Stimulated activated CD8-positive, alpha-beta memory T cell treated with anti-CD3 and anti-CD28 coated beads, Interleukin-12 subunit alpha, Interleukin-12 subunit beta, amount 100 ng/mL, for 24 hours (primary cell): ENCODE measurements around the gene SLC26A3.
"Not testable (repeated sequence)": the region's sequence is repeated elsewhere in the genome, so short reads cannot be mapped to it uniquely, and the experiment has no call there.

Experiments
- DNase-seq: peaks from one replicate; pipeline ENCODE4 v3.0.0-alpha.2; 2020; ENCODE audit errors: extremely low read depth

Gene SLC26A3

DNA sequence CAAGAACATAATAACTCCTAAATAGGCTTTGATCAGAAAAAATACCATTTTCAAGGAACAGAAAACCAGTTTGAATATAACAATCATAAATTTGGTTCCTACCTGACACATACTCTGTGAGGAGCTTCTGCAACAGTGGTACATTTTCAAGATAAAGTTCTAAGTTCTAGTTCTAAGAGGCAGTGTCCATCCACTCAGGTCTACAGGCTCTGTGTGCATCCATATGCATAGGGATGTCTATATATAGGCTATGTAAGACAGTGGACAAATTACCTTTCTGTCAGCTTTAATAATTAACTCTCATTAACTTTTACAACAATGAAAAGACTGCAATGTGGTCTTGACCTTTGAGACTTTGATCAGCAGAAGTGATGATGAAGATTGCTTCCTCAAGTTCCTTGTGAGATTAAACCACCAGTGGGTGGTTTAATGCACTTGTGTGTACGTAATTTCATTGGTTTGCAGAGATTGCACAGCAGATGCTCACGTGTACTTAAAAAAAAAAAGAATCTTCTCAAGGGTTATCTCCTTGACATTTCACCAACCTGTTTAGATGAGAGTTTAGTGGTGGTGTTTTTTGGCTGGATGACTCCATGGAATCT is at the start of gene SLC26A3:
SLC26A3 (minus strand) TSS at position 215 of the 602 bp plus-strand sequence. CDS start 8,714 bp downstream, outside the sequence.
- DNase-seq = no peak

DNA sequence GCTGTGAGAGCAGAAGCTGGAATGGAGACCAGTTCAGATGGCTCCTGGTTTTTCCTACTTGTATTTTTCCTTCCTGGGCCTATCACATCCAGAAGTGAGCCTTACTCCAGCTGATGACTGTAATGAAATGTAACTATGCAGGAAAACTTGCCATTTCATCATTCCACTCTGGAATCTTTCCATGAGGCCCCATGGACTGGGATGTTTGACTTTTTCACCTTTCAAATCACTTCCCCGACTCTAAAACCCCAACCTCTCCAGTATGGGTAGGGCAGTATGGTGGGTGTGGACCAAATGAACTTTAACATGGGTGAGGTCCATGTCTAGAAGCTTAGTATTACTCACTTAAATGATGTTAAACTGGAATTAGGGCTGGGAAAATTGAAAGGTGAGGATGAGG is 47.6 kb upstream of the SLC26A3 start:
- DNase-seq = no peak

DNA sequence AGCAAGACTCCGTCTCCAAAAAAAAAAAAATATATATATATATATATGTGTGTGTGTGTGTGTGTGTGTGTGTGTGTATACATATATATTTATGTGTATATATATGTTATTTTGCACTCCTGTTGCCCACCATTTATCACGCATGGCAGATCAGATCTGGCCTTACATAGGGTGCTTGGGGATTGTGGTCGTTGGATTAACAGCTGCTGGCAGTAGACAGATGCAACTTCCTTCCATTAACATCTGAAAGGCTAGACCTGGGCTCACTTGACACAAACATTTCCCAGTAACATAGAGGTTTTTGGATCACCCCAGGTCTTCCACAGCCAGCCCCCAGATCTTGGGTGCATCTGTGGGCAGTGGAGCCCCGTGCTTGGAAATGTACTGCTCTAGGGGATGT is 47.2 kb upstream of the SLC26A3 start:
- no peak for DNase-seq

DNA sequence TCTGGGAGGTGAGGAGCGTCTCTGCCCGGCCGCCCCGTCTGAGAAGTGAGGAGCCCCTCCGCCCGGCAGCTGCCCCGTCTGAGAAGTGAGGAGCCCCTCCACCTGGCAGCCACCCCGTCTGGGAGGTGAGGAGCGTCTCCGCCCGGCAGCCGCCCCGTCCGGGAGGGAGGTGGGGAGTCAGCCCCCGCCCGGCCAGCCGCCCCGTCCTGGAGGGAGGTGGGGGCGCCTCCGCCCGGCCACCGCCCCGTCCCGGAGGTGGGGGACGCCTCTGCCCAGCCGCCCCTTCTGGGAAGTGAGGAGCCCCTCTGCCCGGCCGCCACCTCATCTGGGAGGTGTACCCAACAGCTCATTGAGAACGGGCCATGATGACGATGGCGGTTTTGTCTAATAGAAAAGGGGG is 45.2 kb upstream of the SLC26A3 start:
- not testable (repeated sequence) for DNase-seq

DNA sequence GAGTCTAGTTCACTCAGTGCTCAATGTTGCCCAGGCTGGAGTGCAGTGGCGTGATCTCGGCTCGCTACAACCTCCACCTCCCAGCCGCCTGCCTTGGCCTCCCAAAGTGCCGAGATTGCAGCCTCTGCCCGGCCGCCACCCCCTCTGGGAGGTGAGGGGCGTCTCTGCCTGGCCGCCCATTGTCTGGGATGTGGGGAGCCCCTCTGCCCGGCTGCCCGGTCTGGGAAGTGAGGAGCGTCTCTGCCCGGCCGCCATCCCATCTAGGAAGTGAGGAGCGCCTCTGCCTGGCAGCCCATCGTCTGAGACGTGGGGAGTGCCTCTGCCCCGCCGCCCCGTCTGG is 44.8 kb upstream of the SLC26A3 start:
- not testable (repeated sequence) for DNase-seq

DNA sequence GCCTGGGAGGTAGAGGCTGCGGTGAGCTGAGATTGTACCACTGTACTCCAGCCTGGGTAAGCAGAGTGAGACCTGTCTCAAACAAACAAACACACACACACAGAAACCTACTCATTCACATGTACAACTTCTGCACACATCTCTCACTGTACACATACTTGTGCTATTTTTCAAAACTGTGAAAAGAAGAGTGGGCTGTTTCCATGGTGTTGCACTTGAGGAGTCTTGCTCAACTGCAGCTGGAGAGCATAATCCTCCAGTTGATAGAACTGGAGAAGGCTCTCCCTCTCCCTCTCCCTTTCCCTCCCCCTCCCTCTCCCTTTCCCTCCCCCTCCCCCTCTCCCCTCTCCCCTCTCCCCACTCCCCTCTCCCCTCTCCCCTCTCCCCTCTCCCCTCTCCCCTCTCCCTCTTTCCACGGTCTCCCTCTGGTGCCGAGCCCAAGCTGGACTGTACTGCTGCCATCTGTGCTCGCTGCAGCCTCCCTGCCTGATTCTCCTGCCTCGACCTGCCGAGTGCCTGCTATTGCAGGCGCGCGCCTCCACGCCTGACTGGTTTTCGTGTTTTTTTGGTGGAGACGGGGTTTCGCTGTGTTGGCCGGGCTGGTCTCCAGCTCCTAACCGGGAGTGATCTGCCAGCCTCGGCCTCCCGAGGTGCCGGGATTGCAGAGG is 44.3 kb upstream of the SLC26A3 start:
- no peak for DNase-seq

DNA sequence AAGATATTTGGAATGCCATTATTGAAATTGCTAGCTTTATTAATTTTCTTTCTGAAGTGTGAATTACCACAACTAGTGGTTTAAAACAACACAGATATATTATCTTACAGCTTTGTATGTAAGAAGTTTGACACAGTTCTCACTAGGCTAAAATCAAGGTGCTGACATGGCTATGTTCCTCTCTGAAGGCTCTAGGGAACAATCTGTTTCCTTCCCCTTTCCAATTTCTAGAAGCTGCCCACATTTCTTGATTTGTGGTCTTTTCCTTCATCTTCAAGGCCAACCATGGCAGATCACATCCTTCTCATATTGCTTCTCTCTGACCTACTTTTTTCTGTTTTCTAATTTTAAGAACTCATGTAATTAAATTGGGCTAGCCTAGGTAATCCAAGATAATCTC is 43.3 kb upstream of the SLC26A3 start:
- no peak for DNase-seq

DNA sequence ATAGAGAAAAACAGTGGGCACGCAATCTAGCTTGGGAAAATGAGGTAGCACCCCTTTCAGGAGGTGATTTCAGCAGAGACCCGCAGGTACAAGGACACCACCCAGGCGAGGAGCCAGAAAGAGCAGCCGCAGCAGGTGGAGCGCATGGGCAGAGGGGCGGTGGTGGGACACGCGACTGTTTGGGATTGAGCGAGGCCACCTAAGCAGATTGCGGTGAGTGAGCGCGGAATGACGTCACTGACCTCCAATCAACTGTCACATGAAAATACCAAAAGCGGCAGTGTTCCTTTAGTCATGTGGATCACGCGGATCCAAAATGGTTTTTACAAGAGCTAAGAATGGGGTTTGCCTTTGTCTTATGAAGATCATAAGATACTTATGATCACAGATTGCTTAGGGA is 40.2 kb upstream of the SLC26A3 start:
- no peak for DNase-seq

DNA sequence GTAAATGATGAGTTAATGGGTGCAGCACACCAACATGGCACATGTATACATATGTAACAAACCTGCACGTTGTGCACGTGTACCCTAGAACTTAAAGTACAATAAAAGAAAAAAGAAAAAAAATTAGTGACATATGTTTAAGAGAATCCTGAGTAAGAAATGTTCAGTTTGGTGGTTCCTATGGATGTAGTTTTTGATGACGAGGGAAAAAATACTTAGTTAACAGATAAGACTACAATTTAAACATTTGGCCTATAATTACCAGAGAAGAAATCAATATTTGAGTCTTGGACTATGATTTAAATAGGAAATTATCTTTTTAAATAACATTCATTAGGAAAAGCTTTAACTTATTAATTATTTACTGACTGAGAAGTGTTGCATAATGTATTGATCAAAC is 39.2 kb upstream of the SLC26A3 start:
- DNase-seq = no peak

DNA sequence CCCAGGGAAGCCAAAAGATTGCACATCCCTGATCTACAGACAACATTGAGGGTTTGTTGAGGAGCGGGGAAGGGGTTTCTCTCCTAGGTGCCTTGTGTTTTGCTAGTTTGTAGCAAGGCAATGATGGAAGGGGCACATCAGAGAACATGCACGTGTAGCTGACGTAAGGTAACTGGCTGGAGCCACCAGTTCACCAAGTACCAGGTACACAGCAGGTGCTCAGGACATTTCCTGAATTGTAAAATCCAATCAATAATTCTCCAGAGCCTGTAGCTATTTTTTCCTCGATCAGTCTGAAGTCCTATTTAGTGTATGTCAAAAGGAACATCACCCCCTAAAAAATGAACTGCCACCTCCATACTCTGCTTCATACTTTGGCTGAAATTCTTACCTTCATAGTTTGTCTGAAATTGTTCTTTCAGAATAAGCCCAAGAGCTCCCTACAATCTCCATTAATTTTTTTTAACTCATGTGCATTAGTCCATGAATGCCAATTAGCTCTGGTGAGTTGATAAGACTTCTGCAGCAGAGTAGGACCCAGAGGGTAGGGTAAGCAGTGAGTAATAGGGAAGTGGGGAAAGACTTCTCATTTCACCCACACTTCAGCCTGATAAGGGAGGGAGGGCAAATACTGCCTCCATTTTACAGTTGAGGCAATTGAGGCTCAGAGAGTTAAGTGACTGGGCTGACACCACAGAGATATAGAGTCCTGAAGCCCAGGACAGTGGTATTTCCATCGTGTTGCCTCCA is 36.0 kb upstream of the SLC26A3 start:
- DNase-seq = no peak

DNA sequence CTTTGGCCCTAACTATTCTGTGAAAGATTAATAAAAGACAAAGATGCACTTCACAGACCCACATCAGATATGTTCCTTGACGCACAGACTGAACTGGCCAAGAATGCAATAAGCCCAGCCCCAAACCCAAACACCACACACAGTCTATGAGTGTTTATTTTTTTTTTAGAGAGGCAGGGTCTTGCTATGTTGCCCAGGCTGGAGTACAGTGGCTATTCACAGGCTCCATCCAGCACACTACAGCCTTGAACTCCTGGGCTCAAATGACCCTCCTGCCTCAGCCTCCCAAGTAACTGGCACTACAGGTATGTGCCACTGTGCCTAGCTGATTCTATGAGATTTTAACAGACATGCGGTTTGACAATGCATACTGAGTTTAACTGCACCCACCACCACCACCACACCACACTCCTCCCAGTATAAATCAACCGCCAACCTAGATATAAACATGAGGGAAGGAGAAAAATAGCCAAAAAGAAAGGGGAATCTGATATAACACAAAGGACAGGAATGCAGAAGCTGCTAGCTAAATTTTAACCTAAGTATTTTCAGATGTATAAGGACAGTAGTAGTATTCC is 35.1 kb upstream of the SLC26A3 start:
- no peak for DNase-seq

DNA sequence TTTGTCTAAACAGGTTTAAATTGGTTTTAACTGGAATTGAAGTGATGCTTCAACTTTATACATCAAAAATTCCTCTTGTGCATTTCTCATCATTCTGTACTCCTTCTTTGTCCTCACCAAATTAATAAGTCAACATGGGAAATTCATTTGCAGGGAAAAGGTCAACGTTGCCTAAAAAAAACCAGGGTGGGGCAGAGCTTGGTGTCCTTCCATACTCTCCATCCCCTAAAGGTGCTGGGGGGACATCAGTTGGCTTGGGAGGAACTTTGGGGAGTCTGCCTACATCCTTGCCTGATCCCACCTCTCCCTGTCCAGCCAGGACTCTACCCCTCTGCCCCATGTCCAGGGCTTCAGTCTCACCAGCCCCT is 34.1 kb upstream of the SLC26A3 start:
- no peak for DNase-seq

DNA sequence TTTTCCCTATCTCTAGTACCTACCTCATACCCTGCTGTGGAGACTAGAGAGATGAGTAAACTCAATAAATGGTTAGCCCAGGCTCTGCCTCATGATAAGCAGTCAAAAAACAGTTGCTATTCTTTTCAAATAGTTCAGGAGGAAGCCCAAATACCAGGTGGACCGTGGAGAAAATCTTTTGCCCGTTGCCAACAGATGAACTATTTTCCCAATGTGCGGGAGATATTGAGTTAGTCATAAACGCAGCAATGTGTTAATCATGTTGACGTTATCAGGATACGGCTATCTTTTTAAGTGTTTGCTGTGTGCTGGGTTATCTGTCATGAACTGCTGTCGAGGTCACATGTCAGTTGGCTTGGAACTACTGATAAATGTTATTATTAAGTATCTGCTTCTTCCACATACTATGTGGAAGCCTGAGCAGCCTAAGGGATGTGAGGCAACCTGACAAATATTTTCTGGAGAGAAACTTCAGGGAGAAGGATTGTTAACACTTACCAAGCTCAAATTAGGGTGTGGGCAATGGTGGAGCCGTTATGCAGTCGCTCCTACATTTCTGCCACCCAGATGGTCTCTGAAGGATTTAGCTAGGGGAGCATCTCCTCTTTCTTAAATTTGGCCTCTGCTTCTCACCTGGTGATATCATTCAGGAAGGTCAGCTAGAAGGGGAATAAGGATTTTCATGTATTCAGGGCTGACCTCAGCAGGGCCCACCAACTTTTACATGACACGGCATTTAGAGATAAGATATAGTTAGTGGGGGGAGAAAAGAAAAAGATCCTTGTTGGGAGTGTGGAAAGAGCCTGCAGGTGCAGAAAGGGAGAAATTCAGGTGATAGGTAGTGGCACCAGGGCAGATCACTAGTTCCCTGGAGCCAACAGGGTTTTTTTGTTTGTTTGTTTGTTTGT is 33.5 kb upstream of the SLC26A3 start:
- DNase-seq = no peak

DNA sequence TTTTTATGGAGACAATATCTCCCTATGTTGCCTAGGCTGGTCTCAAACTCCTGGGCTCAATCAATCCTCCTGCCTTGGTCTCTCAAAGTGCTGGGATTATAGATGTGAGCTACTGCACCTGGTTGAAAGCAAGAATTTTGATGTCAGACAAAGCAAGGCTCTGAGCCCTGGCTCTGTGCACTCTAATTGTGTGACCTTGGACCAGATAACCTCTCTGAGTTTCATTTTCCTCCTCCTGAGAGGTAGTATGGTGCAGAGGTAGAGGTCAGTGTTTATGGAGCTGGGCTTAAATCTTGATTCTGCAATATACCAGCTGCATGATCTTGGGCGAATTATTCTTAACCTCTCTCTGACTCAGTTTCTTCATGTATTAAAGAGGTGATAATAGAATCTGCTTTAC is 31.4 kb upstream of the SLC26A3 start:
- DNase-seq = no peak

DNA sequence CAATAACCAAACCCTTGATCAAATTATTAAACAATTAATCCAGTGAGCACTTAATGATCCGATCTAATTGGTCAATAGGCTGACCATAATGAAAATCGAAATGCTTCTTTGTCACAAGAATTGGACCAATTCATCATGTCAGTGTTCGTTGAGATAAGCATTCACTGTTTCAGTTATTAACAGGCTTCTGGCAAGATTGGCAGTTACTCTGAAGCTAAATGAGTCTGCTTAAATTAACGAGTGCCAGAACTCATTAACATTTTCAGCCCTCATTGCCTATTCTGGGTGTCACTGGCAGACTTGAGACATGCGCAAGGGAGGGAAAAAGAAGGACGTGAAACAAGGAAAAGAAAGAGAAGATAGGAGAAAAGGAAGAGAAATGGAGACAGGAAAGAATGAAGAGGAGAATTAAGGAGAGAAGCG is 30.7 kb upstream of the SLC26A3 start:
- DNase-seq = no peak

DNA sequence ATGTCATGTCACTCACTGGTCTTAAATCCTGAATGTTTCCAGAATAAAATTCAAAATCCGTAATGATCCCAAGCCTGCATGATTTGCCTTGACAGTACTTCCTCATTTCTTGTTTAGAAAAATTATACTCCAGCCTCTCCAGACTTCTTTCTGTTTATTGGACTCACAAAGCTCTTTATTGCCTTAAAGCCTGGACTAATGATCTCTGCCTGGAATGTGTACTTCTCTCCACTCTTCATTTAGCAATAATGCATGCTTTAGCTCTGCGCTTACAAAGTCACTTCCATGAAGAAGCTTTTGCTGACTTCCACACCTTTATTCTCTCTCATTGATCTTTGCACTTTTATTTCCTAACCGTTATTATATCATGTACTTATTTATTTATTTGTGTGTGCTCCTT is 27.4 kb upstream of the SLC26A3 start:
- DNase-seq = no peak

DNA sequence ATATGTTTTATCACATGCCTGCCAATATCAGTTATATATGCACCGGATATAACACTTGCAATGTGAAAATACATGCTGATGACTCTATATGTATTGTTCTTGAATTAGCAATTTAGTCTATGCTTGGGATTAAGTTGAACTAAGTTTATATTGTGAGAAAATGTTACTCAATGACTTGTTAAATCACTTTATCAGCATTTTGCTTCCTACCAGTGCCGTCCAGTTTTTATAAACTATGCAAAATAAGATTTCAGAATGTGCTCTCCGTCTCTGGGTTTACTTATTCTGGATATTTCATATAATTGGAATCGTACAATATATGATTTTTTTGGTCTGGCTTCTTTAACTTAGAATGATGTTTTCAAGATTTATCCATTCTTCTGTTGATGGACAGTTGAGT is 25.5 kb upstream of the SLC26A3 start:
- no peak for DNase-seq

DNA sequence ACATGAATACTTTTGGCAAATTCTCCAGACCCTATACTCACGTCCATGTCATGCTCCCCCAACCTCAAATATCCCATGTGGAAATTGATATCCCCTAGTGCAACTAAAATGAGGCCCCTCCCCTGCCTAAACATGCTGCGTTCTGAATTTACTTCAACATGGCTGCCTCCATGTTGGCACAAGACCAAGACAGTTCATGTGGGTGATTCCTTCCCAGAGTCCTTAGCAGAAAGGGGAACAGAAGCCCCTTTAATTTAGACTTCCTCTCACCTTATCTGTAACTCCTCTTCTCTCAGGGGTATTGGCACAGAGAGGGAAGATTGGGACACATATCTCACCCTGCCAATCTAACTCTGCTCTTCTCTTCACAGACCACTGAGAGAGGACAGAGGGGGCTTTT is 24.5 kb upstream of the SLC26A3 start:
- no peak for DNase-seq

DNA sequence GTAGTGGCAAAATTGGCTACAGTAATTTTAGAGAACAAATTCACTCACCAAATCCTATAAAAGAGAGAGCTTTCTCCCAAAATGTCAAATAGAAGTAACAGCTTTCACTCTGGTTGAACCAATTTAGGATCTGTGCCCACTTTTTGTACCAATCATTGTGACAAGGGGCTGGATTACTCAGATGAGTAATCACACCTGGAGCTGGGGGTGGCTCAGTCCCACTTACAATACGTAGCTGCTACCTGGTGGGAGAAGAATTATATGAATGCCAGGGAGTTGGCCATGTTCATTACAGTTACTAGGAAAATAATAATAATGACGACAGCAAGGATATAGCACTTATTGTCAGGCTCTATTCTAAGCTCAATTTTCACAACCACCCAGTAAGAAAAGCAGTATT is 23.4 kb upstream of the SLC26A3 start:
- DNase-seq = no peak

DNA sequence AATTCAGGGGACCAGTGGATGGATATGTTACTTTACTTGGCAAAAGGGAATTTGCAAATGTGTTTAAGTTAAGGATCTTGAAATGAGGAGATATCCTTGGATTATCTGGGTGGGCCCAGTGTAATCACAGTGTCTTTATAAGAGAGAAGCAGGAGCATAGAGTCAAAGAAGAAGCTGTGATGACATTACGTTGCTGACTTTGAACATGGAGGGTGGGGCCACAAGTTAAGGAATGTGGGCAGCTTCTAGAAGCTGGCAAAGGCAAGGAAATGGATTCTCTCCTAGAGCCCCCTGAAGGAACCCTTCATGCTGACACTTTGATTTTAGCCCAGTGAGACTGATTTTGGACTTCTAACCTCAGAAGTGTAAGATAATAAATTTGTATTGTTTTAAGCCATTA is 21.8 kb upstream of the SLC26A3 start:
- no peak for DNase-seq

DNA sequence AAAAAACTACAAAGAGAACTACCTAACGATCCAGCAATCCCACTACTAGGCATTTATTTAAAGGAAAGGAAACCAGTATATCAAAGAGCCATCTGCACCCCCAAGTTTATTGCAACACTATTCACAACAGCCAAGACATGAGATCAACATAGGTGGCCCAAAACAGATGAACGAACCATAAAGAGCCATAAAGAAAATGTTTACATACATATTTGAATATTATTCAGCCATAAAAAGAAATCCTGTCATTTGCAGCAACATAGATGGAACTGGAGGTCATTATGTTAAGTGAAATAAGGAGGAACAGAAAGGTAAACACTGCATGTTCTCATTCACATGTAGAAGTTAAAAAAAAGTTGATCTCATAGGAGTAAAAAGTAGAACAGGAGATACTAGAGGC is 15.6 kb upstream of the SLC26A3 start:
- no peak for DNase-seq

DNA sequence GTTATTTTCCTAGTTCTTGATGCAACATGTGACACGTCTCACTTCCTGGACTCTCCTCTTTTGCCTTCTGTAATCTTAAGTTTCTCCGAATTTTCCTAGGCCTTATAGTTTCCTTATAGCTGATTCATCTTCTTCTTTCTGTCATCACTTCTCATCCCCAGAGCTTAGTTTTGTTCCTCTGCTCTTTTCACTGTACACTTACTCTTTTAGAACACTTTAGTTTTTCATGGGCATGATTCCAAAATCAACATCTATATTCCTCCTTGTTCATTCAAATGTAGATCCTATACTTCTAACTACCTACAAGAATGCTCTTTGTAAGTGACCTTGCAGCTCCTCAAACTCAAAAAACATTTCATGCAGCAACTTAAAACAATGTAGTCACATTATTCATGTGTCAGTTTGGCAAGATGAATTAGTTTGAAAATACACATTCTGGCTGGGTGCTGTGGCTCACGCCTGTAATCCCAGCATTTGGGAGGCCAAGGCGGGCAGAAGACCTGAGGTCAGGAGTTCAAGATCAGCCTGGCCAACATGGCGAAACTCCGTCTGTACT is 13.1 kb upstream of the SLC26A3 start:
- DNase-seq = no peak
